GM21825 (cell line): Measurements from ENCODE around the gene SPAG9.

Experiments used
- ATAC-seq: cut with Tn5 transposase; IDR thresholded peaks from one replicate; pipeline ENCODE4 v1.9.1; 2021; ENCODE audit warnings: mild to moderate bottlenecking, moderate library complexity; ENCODE audit not compliant: unreplicated experiment

SPAG9 gene

DNA sequence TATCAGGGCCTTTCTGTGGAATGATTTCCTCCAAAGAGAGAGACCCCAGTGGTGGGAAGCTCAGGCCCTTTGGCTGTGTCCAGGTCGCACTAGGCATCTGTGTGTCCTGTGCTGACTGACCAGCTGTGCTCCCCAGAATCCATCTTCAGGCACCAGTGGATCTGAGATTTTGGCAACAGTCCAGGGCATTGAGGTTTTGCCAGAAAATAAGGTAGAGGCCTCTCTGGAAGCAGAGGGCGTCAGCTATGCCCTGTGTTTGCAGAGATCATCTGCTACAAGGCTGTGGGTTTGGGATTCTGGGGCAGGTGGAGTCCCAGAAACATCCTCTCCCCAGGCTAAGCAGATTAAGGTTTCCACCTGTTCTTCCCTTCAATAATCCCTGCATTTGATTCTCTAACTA is 197.1 kb downstream of the SPAG9 start:
- ATAC-seq, result no peak

DNA sequence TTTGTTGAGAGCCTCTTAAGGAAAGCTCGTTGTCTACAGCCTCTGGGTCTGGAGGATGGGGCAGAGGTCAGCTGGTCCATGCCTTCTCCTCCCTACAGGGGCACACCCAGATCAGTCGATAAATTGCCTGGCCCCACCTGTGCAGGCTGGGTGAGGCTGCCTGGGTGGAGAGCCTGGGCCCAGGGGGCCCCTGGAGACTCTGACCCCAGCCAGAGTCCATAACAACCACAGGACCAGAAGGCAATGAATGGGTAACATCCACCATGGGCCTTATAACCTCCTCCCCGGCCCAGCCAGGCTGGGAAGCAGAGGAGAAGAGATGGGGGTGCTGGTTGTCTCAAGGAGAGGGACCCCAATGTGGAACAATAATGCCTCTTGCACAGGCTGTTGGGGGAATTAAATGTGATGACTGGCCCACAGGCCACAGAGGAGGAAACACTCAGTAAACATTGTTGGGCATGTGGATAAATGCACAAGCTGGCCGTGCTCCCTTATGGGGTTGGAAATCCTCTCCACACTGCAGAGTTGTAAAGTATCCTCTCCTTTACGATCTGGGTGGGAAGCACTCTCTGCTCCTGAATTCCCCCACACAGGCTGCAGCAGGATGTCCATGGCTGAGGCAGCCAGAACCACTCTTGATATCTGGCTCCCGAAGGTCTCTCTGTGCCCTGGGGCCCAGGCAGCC is 197.8 kb downstream of the SPAG9 start:
- ATAC-seq, result no peak

DNA sequence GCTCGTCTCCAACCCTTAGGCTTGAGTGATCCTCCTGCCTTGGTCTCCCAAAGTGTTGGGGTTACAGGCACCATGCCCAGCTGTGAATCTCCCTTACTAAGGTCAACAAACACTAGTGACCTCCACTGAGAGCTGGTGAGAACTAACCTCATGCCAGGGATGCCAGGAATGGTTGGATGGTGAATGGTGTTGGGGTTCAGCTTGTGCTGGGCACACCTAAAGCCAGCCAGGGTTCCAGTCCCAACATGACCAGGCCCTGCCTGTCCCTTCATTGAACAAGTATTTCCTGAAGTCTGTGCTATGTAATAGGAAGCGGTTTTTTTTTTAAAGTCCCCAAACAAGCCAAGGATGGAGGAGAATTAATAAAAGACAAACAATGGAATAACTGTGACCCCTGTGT is 198.6 kb downstream of the SPAG9 start:
- no peak for ATAC-seq

DNA sequence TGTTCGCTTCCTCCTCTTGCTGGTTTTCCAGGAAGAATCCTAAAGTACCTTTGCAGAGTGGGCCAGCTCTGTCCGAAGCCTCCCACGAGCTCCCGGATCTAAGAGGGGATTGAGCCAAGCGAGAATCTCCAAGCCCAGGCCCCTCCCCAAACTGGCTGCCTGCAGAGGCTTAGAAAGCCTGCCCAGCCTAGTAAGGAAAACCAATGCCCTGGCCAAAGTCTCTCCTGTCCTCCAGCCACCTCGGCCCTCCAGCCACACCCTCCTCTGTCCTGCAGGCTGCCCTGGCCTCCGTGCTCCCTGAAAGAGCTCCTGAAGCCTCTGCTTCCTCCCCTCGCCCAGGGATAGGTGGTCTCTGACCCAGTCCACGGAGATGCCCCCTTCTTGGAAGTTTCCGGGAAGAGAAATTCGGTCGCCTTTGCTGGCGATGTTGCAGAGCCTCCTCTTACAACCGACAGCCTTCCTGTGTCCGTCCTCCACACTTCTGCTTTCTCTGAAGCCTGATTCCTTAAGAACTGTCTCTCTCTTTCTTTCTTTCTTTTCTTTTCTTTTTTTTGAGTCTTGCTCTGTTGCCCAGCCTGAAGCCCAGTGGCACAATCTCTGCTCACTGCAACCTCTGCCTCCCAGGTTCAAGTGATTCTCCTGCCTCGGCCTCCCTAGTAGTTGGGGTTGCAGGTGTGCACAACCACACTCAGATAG is 199.6 kb downstream of the SPAG9 start:
- no peak for ATAC-seq

DNA sequence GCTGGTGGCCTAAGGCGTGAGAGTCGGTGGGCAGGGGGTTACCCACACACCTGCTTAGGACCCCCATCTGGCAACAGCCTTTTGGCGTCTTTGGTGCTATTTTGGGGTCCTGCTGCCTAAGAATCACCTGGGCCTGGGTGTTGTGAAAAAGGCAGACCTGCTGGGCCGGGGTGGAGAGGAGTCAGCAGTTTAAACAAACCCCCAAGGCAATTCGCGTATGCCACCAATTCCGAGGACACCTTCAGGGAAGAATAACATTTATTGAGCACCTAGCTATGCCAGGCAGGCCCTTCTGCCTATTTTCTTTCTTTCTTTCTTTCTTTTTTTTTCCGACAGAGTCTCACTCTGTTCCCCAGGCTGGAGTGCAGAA is 200.6 kb downstream of the SPAG9 start:
- no peak for ATAC-seq

DNA sequence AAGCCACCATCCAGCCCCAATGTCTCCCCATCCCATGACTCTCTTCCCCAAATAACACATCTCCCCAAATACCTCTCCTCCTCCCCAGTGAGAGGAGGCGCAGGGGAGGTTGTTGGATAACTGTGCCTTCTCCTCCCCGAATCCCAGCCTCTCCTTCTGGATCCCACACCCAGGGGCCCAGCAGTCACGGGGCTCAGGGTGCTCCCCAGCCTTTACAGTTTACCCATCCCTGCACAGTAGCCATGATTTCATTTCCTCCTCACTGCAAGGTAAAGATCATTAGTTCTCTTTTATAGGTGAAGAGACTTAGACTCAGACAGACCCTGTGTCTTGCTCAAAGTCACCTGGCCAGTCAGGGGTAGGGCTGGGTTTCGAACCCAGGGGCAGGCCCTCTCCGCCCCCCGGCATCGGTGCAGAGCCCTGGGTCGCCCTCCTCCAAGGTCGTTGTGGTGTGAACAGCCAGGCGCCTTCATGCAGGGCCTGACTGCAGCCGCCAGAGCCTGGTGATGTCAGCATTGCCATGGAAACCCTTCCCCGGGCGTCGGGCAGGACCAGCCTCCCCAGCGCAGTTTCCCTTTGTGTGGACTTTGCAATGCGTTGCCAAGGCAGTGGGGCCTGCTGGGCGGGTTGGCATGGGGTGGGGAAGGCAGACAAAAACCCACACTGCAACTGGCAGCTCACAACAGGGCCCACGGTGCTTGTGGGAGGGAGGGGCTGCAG is 201.2 kb downstream of the SPAG9 start:
- no peak for ATAC-seq

DNA sequence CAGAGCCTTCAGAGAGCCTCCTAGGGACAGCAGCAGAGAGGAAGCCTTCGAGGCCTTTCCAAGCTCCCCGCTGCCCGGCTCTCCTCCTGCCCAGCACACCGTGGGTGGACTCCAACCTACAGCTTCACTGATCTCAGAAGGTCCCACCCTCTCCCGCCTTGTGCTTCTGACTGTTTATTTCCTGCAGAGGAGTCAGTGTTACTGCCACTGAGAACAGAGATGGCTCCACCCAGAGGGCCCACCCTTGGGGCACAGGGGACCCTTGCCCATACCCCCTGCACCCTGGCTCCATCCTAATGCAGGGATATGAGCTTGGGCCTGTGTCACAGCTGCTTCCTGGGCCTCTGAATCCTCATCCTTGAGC is 201.8 kb downstream of the SPAG9 start:
- ATAC-seq, result no peak

DNA sequence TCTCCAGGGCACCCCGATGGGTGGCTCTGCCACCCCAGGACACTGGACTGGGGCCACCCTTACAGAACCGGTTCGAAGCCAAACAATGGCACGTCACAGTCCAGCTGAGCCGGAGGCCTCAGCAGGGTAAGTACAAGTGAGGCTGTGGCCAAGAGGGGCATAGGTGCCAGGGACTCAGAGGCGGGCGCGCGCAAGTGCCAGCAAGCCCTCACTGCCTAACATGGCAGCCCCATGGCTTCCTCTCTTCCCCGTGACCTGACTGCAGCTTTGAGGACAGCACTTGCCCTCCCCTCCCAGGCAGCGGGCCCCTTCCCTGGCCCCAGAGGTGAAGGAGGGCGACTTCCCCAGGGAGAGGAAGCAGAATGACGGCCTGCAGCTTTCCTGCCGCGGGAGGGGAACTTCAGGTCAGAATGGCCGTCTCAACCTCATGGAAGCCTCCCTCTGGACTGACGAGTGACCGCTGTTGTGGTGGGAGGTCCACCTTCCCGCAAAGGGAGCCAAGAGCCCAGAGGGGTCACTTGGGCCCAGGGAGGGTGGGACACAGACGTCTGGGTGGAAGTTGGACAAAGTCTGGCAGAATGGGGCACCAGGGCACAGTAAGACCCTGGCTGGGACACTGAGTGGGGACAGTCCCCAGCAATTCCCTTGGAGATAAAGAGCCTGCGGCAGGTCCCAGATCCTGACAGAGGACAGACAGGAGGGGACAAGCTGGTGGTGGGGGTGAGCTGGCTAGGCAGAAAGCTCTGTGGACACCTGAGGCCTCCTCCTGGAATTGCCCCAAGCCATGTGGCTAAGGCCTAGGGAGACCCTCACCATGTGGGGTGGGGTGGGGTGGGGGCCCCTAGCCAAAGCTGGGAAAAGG is 202.4 kb downstream of the SPAG9 start:
- ATAC-seq, result no peak

DNA sequence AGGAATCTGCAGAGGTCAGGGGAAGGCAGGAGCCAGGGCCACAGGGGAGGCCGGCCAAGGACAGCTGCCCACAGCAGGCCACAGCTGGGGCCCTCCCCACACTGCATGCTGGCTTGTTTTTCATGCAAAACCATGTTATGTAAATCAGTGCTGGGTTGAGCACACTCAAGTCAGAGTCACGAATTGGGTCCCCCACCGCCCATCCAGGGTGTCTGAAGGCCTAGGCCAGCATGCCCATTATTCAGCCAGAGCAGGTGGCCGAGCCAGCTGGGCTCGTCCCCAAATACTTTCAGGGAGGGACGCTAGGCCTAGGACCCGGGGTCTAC is 203.3 kb downstream of the SPAG9 start:
- peak; percentile 57 for ATAC-seq

DNA sequence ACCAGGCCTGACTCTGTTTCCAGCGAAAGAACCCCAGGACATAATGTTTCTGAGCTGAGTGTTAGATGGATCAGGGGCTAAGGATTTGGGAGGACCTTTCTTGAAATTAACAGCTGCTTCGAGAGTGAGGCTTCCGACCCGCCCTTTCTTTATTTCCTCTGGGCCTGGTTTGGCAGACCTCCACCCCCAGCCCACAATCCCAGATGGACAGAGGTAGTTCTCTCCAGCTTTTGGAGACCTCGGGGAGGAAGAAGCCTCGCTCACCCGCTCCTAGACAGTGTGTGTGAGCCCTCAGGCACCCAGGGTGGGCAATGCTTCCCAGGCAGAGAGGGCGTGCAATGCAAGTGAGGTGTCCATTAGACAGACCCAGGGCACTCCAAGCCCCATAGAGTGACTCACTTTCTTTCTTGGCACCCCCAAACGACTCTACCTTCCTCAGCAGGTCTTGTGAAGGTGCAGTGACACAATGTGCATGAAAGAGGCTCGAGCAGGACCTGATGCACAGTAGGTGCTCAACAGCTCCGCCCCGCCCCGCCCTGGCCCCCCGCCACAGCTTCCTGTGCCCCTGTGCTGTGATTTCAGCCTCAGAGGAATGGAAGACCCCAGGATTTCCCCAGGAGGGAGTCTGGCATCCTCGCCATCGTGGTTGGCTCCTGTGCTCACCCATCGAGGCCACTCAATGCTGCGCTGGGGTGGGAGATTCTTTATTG is 203.8 kb downstream of the SPAG9 start:
- ATAC-seq, result no peak

DNA sequence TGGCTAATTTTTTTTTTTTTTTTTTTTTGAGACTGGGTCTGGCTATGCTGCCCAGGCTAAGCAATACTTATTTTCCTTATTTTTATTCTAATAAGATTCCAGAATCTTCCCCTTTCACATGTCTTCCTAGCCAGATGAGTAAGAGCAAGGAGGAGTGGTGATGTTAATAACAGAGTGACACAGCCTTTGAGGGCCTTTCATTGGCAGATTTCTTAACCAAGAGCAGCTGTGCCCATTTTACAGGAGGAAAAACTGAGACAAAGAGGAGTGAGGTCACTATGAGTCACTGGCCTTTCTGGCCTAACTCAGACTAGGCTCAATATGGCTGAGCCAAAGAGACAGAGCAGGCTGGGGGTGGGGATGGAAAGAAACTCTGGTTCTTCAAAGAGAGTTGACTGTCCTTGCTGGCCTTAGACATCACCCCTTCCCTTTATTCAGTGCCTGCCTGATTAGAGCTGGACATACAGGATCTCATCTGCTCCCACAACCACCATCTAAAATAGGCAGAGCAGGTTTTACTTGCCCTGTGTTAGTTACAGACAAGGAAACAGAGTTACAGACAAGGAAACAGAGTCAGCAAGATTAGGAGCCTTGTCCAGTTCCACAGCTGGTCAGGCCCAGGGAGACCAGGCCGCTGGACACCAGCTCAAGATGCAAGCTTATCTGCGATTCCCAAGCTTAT is 204.5 kb downstream of the SPAG9 start:
- no peak for ATAC-seq

DNA sequence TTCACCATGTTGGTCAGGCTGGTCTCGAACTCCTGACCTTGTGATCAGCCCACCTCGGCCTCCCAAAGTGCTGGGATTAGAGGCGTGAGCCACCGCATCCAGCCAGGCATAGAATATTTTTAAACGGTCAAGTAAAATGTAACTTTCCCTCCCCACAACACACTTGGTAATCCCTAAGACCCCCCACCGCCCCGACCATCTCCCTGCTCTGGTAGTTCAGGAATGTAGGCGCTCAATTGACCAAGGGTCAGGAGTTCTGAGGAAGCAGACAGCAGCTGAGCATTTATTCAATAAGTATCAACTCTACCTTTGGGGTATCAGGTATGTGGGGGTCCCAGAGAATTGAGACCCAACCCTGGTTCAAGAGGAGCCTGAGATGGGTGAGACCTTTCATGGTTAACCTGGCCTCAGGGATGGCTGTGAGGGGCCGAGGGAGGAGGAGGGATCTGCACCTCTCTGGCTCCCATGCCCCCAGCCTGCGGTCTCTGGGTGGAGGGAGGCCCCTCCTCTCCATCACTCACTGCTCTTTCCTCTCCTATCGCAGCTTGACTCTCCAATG is 206.1 kb downstream of the SPAG9 start:
- no peak for ATAC-seq

DNA sequence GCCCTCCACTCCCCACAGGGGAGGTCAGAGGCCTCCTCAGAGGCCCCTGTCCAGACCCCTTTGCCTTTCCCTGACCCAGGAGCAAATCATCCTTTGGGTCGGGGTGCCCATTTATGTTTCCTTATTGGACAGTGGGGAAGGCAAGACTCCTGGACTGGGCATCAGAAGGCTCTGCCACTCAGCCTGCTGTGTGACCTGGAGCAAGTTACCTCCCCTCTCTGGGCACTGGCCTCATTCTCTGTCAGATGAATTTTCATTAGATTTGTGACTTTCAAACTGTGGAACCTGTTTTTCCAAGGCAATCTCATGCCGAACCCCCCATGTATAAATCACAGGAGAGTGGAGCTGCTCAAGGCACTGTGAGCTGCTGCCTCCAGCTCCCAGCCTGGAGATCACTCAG is 207.5 kb downstream of the SPAG9 start:
- ATAC-seq, result no peak
